Measurements from ENCODE around the gene GXYLT2. TPM values are rescaled to one million over a fixed set of nuclear protein-coding genes. Genes with fewer than 3 reads are reported as not detected.

The GXYLT2 gene
- total and polyA plus RNA-seq, 2 of the 13 experiments (the other 11 are each of a cell fraction or from before 2014, with no cell fraction given) = 4.3 to 6.9 TPM

DNA sequence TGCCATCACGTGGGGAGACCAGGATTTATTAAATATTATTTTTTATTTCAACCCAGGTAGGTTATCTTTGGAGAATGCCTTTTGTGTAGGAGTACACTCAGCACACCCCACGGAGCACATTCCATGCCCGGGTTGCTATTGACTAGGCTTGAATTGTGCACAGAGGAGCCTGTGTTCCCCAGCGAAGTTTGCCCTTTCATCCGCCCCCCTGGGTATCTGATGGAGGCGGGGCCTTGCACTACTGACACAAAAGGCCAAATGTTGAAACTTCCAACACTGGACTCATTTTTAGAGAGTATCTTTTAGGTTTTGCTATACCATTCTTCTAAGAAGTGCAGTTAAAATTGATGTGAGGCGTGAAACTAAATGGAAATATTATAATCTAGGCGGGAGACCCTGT lies 69.5 kb downstream of the GXYLT2 start (continued):
- TF ChIP-seq, protein P1, sequence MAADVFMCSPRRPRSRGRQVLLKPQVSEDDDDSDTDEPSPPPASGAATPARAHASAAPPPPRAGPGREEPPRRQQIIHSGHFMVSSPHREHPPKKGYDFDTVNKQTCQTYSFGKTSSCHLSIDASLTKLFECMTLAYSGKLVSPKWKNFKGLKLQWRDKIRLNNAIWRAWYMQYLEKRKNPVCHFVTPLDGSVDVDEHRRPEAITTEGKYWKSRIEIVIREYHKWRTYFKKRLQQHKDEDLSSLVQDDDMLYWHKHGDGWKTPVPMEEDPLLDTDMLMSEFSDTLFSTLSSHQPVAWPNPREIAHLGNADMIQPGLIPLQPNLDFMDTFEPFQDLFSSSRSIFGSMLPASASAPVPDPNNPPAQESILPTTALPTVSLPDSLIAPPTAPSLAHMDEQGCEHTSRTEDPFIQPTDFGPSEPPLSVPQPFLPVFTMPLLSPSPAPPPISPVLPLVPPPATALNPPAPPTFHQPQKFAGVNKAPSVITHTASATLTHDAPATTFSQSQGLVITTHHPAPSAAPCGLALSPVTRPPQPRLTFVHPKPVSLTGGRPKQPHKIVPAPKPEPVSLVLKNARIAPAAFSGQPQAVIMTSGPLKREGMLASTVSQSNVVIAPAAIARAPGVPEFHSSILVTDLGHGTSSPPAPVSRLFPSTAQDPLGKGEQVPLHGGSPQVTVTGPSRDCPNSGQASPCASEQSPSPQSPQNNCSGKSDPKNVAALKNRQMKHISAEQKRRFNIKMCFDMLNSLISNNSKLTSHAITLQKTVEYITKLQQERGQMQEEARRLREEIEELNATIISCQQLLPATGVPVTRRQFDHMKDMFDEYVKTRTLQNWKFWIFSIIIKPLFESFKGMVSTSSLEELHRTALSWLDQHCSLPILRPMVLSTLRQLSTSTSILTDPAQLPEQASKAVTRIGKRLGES (CRISPR knock-in tag; IDR thresholded peaks at IDR 0.05; ENCODE audit: borderline replicate concordance) = no peak
- TF ChIP-seq ZNF629 (CRISPR knock-in tag; conservative IDR thresholded peaks at IDR 0.05) (no peak), ESRRA (CRISPR knock-in tag; IDR thresholded peaks at IDR 0.05; ENCODE audit: low read depth) (no peak), JARID2 (CRISPR knock-in tag; IDR thresholded peaks at IDR 0.05; ENCODE audit: insufficient replicate concordance) (no peak), MEIS2 (CRISPR knock-in tag; IDR thresholded peaks at IDR 0.05) (no peak), ZNF10 (CRISPR knock-in tag; IDR thresholded peaks at IDR 0.05; ENCODE audit: borderline replicate concordance, low read depth) (no peak), SOX13 (IDR thresholded peaks at IDR 0.05) (no peak; the same call in none of the 2 replicates), SOX13 (CRISPR knock-in tag; conservative IDR thresholded peaks at IDR 0.05 in 1 of 2, IDR thresholded peaks at IDR 0.05 in 1 of 2) (peak in 1 of 2 experiments; percentile 92; a peak in 2 of 4 replicates), FOSL1 (CRISPR knock-in tag; IDR thresholded peaks at IDR 0.05; ENCODE audit: borderline replicate concordance) (no peak), ETV6 (CRISPR knock-in tag; conservative IDR thresholded peaks at IDR 0.05) (no peak), FOSL2 (CRISPR knock-in tag; IDR thresholded peaks at IDR 0.05) (peak; percentile 71), EZH2 (conservative IDR thresholded peaks at IDR 0.05; ENCODE audit: low read depth, low read length) (no peak), MATR3 (CRISPR knock-in tag; IDR thresholded peaks at IDR 0.05) (no peak), GATA4 (IDR thresholded peaks at IDR 0.05; ENCODE audit: borderline replicate concordance, low read depth) (peak; percentile 65; the same call in 1 of the 2 replicates), CBX1 (IDR thresholded peaks at IDR 0.05; ENCODE audit: low read depth) (no peak), RNF2 (conservative IDR thresholded peaks at IDR 0.05; ENCODE audit: low read depth) (no peak), ZNF598 (CRISPR knock-in tag; IDR thresholded peaks at IDR 0.05; ENCODE audit: borderline replicate concordance) (no peak), ZNF577 (CRISPR knock-in tag; IDR thresholded peaks at IDR 0.05; ENCODE audit: borderline replicate concordance, low read depth) (no peak), ZFP36L2 (CRISPR knock-in tag; IDR thresholded peaks at IDR 0.05) (no peak), DNMT3B (CRISPR knock-in tag; conservative IDR thresholded peaks at IDR 0.05) (no peak)
- TF ChIP-seq, protein P2, sequence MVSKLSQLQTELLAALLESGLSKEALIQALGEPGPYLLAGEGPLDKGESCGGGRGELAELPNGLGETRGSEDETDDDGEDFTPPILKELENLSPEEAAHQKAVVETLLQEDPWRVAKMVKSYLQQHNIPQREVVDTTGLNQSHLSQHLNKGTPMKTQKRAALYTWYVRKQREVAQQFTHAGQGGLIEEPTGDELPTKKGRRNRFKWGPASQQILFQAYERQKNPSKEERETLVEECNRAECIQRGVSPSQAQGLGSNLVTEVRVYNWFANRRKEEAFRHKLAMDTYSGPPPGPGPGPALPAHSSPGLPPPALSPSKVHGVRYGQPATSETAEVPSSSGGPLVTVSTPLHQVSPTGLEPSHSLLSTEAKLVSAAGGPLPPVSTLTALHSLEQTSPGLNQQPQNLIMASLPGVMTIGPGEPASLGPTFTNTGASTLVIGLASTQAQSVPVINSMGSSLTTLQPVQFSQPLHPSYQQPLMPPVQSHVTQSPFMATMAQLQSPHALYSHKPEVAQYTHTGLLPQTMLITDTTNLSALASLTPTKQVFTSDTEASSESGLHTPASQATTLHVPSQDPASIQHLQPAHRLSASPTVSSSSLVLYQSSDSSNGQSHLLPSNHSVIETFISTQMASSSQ (IDR thresholded peaks at IDR 0.05; ENCODE audit: low read depth) = 0 out of 2 replicates have a peak, but pooled peaks have one; percentile 29
- TF ChIP-seq, protein P2 (CRISPR knock-in tag; IDR thresholded peaks at IDR 0.05; ENCODE audit: borderline replicate concordance) = no peak
- TF ChIP-seq, protein P3, sequence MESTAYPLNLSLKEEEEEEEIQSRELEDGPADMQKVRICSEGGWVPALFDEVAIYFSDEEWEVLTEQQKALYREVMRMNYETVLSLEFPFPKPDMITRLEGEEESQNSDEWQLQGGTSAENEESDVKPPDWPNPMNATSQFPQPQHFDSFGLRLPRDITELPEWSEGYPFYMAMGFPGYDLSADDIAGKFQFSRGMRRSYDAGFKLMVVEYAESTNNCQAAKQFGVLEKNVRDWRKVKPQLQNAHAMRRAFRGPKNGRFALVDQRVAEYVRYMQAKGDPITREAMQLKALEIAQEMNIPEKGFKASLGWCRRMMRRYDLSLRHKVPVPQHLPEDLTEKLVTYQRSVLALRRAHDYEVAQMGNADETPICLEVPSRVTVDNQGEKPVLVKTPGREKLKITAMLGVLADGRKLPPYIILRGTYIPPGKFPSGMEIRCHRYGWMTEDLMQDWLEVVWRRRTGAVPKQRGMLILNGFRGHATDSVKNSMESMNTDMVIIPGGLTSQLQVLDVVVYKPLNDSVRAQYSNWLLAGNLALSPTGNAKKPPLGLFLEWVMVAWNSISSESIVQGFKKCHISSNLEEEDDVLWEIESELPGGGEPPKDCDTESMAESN (CRISPR knock-in tag; conservative IDR thresholded peaks at IDR 0.05) = no peak

All from HepG2 (cell line).